ENCODE data around the gene PRKAG3. TPM values are rescaled to one million over a fixed set of nuclear protein-coding genes. Genes with fewer than 3 reads are reported as not detected.

The PRKAG3 gene
- polyA plus RNA-seq, 4 donors, result not detected

GRCh38 chr2:218865396-218865795, 33.8 kb upstream of the PRKAG3 start:
- DNase-seq (ENCODE audit: low read depth in 4 of 4, low spot score in 3 of 4), result no peak

GRCh38 chr2:218863021-218863520, 31.5 kb upstream of the PRKAG3 start:
- DNase-seq (ENCODE audit: low read depth in 4 of 4, low spot score in 3 of 4), result no peak

DNA sequence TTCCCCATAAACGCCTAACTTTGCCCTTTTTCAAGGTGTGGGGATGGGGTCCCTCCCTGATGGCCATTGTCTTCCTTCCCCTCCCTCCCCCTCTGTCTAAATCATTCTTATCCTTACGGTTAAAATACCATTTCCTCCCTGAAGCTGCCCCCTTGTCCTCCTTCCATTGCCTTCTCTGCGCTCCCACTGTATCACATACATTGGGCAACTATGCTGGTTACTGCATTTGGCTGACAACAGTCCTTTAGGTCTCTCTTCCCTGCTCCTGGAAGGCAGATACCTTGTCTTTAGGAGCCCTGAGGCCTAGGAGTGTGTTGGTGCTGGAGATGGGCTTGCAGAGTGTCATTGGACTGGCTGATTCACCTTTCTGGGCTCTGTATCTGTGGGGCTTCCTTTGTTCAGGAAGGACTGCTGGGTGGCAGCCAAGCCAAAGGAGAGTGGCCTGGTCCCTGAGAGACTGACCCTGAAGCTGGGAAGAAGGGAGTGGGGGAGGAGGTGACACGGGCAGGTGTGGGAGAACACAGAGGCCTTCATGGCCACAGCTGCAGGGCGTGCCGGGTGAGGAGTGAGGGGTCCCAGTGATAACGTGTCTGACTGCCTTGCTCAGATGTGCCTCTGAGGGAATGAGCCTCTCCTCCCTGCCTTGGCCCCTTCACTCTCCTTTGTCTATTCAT, 30.2 kb upstream of the PRKAG3 start:
- DNase-seq (ENCODE audit: low read depth in 4 of 4, low spot score in 3 of 4), result no peak

- peak in 3 of 4 donors; percentile 51 to 71 (median 67) for DNase-seq (ENCODE audit: low read depth in 4 of 4, low spot score in 3 of 4)
Observed at GRCh38 chr2:218860950-218861381, 29.4 kb upstream of the PRKAG3 start.

- DNase-seq (ENCODE audit: low read depth in 4 of 4, low spot score in 3 of 4), result no peak
Observed at GRCh38 chr2:218859988-218860831, 28.6 kb upstream of the PRKAG3 start.

GRCh38 chr2:218859556-218859987, 28.0 kb upstream of the PRKAG3 start, which contains the start of gene WNT6:
TSS of gene WNT6 (plus strand) at chr2:218859805. CDS start at chr2:218860038, 233 bp downstream.
- DNase-seq (ENCODE audit: low read depth in 4 of 4, low spot score in 3 of 4), result no peak

DNA sequence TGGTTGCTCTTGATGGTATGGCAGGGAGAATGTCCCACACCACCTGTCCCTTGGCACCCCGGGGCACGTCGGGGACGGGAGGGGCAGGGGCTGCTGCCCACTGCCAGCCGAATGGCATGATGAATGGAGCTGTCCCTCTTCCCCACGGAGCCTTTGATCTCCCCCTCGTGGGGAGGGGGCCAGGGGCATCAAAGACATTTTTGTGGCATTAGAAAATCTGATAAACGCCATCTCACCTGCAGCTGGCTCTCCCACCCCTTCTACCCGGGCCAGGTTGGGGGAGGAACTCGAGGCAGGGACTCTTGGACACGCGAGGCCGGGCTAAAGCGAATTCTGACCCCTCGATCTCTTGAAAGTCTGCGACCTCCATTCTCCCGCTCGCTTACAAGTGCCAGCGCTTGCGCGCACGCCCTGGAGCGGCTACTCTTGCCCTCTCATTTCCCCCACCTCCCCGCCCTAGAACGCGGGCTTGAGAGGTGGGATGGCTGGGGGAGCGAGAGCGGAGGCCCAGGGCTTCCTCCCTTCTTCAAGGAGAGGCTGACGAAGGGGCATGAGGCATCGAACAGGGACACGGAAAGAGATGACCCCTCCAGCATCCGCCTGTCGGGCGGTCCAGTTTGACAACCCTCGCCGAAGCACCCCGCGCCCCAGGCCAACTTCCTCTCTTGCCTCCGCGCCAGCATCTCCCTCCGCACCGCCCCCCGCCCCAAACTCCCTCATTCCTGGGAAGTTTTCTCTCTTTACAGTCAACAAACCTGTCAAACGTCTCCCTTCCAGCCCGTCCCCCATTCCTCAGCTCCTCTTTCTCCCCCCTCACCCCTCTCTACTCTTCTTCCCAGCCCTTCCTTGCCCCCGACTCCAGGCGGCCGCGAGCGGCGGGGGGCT, 27.3 kb upstream of the PRKAG3 start:
- no peak for DNase-seq (ENCODE audit: low read depth in 4 of 4, low spot score in 3 of 4)

GRCh38 chr2:218858138-218858445, 26.5 kb upstream of the PRKAG3 start:
- DNase-seq (ENCODE audit: low read depth in 4 of 4, low spot score in 3 of 4), result no peak

DNA sequence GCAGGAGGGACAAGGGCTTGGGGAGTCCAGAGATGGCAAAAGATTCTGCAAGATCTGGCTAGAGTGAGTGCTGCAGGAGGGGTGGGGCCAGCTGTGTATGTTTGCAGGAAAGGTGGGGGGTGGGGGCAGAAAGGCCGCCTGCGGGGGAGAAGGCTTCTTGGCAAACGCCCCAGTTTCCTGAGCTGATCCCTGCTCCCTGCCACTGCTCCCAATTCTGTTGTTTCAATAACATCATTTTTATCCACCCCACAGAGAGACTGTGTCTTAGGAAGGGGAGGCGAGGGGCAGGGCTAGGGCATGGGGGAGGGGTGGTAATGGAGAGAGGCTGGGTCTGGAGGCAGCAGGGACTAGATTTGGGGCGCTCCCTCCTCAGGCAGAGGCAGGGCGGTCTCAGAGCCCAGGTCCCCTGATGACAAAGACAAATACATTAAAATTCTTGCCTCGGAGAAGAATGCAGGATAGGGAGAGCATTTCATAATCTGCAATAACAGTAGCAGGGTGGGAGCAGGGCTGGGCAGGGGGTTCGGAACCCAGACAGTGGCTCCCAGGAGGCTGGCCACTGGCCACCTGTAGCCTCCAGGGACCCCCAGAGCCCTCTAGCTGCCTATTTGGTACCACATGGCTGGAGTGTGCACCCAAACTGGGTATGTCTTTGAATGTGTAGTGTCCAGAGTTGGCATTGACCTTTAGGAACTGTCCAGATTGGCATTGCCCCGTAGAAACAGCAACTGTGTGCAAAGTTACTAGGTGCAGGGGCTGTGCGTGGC, 26.0 kb upstream of the PRKAG3 start:
- DNase-seq (ENCODE audit: low read depth in 4 of 4, low spot score in 3 of 4), result no peak

DNA sequence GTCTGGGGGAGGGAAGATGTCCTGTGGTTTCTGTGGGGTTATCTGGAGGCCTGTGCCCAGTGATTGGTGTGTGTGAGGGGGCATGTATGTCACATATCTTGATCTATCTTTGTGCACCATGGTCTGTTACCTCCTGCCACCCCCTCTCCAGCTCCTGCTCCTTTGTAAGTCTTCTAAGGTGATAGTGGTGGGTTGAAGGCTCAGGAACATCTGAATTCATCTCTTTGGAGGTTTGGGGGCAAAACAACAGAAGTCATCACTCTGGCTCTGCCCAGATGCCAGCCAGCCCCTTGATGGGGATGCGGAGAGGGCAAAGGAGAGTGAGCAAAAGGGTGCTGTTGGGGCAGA, 25.3 kb upstream of the PRKAG3 start:
- DNase-seq (ENCODE audit: low read depth in 4 of 4, low spot score in 3 of 4), result no peak

GRCh38 chr2:218856167-218856895, 24.7 kb upstream of the PRKAG3 start:
- no peak for DNase-seq (ENCODE audit: low read depth in 4 of 4, low spot score in 3 of 4)

- no peak for DNase-seq (ENCODE audit: low read depth in 4 of 4, low spot score in 3 of 4)
Observed at GRCh38 chr2:218855305-218856166, 23.9 kb upstream of the PRKAG3 start.

GRCh38 chr2:218854860-218855259, 23.3 kb upstream of the PRKAG3 start:
- no peak for DNase-seq (ENCODE audit: low read depth in 4 of 4, low spot score in 3 of 4)

- DNase-seq (ENCODE audit: low read depth in 4 of 4, low spot score in 3 of 4), result no peak
Observed at GRCh38 chr2:218853766-218854165, 22.2 kb upstream of the PRKAG3 start.

DNA sequence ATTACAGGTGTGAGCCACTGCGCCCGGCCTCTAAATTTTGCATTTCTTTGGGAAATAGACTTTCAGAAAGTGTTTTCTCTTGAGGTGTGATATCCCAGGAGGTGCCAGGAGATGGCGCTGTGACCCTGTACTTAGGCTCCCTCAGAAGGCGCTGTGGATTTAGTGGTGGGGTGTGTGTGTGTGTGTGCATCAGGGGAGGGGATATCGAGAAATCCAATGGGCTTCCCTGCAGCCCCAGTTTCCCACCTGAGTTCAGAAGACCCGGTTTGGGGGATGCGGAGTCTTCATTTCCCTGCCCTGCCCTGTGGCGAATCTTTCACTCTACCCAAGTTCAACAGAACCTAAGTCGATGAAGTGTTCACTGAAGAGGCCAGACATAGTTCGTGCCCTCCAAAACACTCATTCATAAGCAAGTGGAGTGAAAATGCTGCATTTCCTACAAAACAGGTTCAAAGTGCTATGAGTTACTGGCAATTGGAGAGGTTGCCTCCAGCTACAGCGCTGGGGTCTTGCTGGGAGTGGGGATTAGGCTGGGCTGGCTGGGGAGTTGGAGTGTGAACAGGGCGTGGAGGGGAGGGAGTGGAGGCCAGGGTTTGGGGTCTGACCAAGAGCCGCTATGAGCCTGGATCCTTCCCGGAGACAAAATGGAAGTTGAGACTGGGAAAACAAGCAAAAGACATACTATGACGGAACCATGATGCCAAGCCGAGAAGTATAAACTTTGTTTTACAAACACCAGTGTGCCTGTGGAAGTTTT, 21.5 kb upstream of the PRKAG3 start:
- no peak for DNase-seq (ENCODE audit: low read depth in 4 of 4, low spot score in 3 of 4)

DNA sequence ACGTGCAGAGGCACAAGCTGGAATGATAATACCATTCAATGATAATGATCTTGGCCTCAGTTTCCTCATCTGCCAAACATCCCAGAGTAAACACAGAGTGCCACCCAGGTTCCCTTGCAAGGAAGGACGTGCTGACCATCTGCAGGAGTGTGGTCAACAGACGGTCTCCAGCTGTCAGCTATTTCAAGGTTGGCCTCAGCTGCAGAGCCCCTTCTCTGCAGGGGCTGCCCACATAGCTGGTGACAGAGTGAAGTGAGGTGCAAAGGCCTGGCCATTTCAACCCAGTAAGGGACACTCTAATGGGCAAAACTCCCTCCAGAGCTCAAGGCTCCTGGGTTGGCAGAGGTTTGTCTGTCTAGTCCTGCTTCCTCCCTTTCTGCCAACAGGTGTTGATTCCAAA, 19.7 kb upstream of the PRKAG3 start:
- DNase-seq (ENCODE audit: low read depth in 4 of 4, low spot score in 3 of 4), result no peak

DNA sequence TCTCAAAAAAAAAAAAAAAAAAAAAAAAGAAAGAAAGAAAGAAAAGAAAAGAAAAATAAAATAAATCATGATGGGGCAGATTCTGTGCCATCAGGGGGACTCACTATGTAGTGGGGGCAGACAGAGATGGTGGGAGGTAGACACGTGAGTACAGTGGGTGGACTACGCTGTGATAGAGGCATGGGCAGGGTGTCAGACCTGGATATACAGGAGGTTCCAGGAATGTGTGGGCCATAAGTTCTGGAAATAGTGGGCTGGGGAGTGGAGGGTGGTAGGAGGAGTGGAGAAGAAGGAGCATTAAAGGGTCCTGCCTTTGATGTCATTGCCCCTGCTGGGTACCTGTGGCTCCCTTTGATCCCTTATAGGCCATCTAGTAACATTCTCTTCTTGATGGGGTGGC, 19.2 kb upstream of the PRKAG3 start:
- no peak for DNase-seq (ENCODE audit: low read depth in 4 of 4, low spot score in 3 of 4)

GRCh38 chr2:218849721-218850120, 18.1 kb upstream of the PRKAG3 start:
- no peak for DNase-seq (ENCODE audit: low read depth in 4 of 4, low spot score in 3 of 4)

Measured in left renal pelvis (tissue), 4 donors.